MG63 (cell line): ENCODE results near the gene CFAP73. TPM values are rescaled to one million over a fixed set of nuclear protein-coding genes. Genes with fewer than 3 reads are reported as not detected.
"Not testable (repeated sequence)": the region's sequence is repeated elsewhere in the genome, so short reads cannot be mapped to it uniquely, and the experiment has no call there.

Experiments used
- DNase-seq: peaks from one replicate; pipeline ENCODE4 v3.0.0-alpha.2; 2020
- H3K27me3 ChIP-seq: fragments of 250-450 bp; sonication (Bioruptor Pico); 2 replicates; pipeline ENCODE4 v1.5.1; 2020; ENCODE audit warnings: mild to moderate bottlenecking, moderate library complexity
- H3K36me3 ChIP-seq: fragments of 250-450 bp; sonication (Bioruptor Pico); 2 replicates; pipeline ENCODE4 v1.5.1; 2020; ENCODE audit warnings: mild to moderate bottlenecking, moderate library complexity
- H3K4me3 ChIP-seq: fragments of 250-450 bp; sonication (Bioruptor Pico); 2 replicates; pipeline ENCODE4 v1.5.1; 2020; ENCODE audit warnings: mild to moderate bottlenecking, moderate library complexity
- H3K9me3 ChIP-seq: fragments of 250-450 bp; sonication (Bioruptor Pico); 2 replicates; pipeline ENCODE4 v1.5.1; 2020; ENCODE audit warnings: mild to moderate bottlenecking, moderate library complexity
- total RNA-seq: library from RNA; depleted of rRNA; stranded (reverse); fragments of >200 nt; shearing (Covaris generic); gene quantifications from 2 replicates; pipeline ENCODE4 v1.2.3, GENCODE V29; 2014; ENCODE audit warnings: low replicate concordance

The CFAP73 gene
- total RNA-seq, 1 experiment from 2014 or later, result not detected

- H3K4me3 ChIP-seq, result no peak overlapping the region
- no peaks in the 10 kb centered on the region for H3K36me3 ChIP-seq
- no peaks in the 10 kb centered on the region for H3K27me3 ChIP-seq
- H3K9me3 ChIP-seq, result no peaks in the 10 kb centered on the region
- no peak for DNase-seq
Measured at GRCh38 chr12:113115455-113116126, 33.9 kb upstream of the CFAP73 start.

GRCh38 chr12:113116875-113117274 lies 32.6 kb upstream of the CFAP73 start:
- DNase-seq, result peak; percentile 29
- H3K36me3 ChIP-seq, result no peaks in the 10 kb centered on the region
- no peaks in the 10 kb centered on the region for H3K27me3 ChIP-seq

GRCh38 chr12:113117684-113118083 lies 31.8 kb upstream of the CFAP73 start:
- H3K36me3 ChIP-seq, H3K4me3 ChIP-seq, H3K9me3 ChIP-seq, H3K27me3 ChIP-seq: not testable (repeated sequence)
- peak; percentile 45 for DNase-seq

More at GRCh38 chr12:113116875-113117274, 32.6 kb upstream of the CFAP73 start:
- no peak overlapping the region for H3K4me3 ChIP-seq
- no peaks in the 10 kb centered on the region for H3K9me3 ChIP-seq

GRCh38 chr12:113118142-113118541 lies 31.4 kb upstream of the CFAP73 start:
- H3K36me3 ChIP-seq, result no peaks in the 10 kb centered on the region
- H3K4me3 ChIP-seq, result no peak overlapping the region
- peaks cover 2% of the 10 kb centered on the region; the same call in 1 of the 2 replicates for H3K9me3 ChIP-seq
- DNase-seq, result no peak
- H3K27me3 ChIP-seq, result no peaks in the 10 kb centered on the region

GRCh38 chr12:113119980-113120669 lies 29.4 kb upstream of the CFAP73 start:
- DNase-seq, result no peak

GRCh38 chr12:113120670-113121370 lies 28.7 kb upstream of the CFAP73 start:
- no peaks in the 10 kb centered on the region for H3K27me3 ChIP-seq
- no peaks in the 10 kb centered on the region for H3K36me3 ChIP-seq
- H3K4me3 ChIP-seq, result no peak overlapping the region
- DNase-seq, result no peak
- peaks cover 2% of the 10 kb centered on the region; the same call in 1 of the 2 replicates for H3K9me3 ChIP-seq

More at GRCh38 chr12:113119980-113120669, 29.4 kb upstream of the CFAP73 start:
- no peak overlapping the region for H3K4me3 ChIP-seq
- peaks cover 2% of the 10 kb centered on the region; the same call in 1 of the 2 replicates for H3K9me3 ChIP-seq
- no peaks in the 10 kb centered on the region for H3K27me3 ChIP-seq
- H3K36me3 ChIP-seq, result no peaks in the 10 kb centered on the region

- Histone ChIP-seq H3K9me3 (peaks cover 2% of the 10 kb centered on the region; the same call in 1 of the 2 replicates), H3K4me3 (no peak overlapping the region), H3K36me3 (no peaks in the 10 kb centered on the region), H3K27me3 (no peaks in the 10 kb centered on the region; the same call in 1 of the 2 replicates)
- no peak for DNase-seq
Measured at GRCh38 chr12:113127791-113128199, 21.7 kb upstream of the CFAP73 start.

- Histone ChIP-seq H3K9me3 (no peaks in the 10 kb centered on the region), H3K27me3 (no peaks in the 10 kb centered on the region; the same call in 1 of the 2 replicates), H3K4me3 (no peak overlapping the region), H3K36me3 (no peaks in the 10 kb centered on the region)
- DNase-seq, result no peak
Measured at GRCh38 chr12:113128802-113129663, 20.5 kb upstream of the CFAP73 start.

- H3K36me3 ChIP-seq, result no peaks in the 10 kb centered on the region
- no peak overlapping the region for H3K4me3 ChIP-seq
- no peak for DNase-seq
- H3K27me3 ChIP-seq, result no peaks in the 10 kb centered on the region; the same call in 1 of the 2 replicates
- H3K9me3 ChIP-seq, result no peaks in the 10 kb centered on the region
Measured at GRCh38 chr12:113129664-113130456, 19.7 kb upstream of the CFAP73 start.

GRCh38 chr12:113130457-113131135 lies 18.9 kb upstream of the CFAP73 start:
- Histone ChIP-seq H3K4me3 (no peak overlapping the region), H3K27me3 (no peaks in the 10 kb centered on the region; the same call in 1 of the 2 replicates), H3K36me3 (no peaks in the 10 kb centered on the region), H3K9me3 (no peaks in the 10 kb centered on the region)
- peak; percentile 36 for DNase-seq

GRCh38 chr12:113131556-113131955 lies 18.0 kb upstream of the CFAP73 start:
- Histone ChIP-seq H3K36me3 (no peaks in the 10 kb centered on the region), H3K27me3 (no peaks in the 10 kb centered on the region; the same call in 1 of the 2 replicates), H3K4me3 (no peak overlapping the region), H3K9me3 (no peaks in the 10 kb centered on the region)
- DNase-seq, result no peak

GRCh38 chr12:113133036-113133435 lies 16.5 kb upstream of the CFAP73 start:
- Histone ChIP-seq H3K27me3 (no peaks in the 10 kb centered on the region; the same call in 1 of the 2 replicates), H3K36me3 (no peaks in the 10 kb centered on the region), H3K9me3 (no peaks in the 10 kb centered on the region), H3K4me3 (no peak overlapping the region)
- no peak for DNase-seq

GRCh38 chr12:113133666-113134065 lies 15.9 kb upstream of the CFAP73 start:
- Histone ChIP-seq H3K4me3 (no peak overlapping the region), H3K27me3 (no peaks in the 10 kb centered on the region)

GRCh38 chr12:113134071-113134470 lies 15.5 kb upstream of the CFAP73 start:
- Histone ChIP-seq H3K27me3 (no peaks in the 10 kb centered on the region), H3K4me3 (no peak overlapping the region), H3K9me3 (no peaks in the 10 kb centered on the region), H3K36me3 (no peaks in the 10 kb centered on the region)
- no peak for DNase-seq

More at GRCh38 chr12:113133666-113134065, 15.9 kb upstream of the CFAP73 start:
- Histone ChIP-seq H3K9me3 (no peaks in the 10 kb centered on the region), H3K36me3 (no peaks in the 10 kb centered on the region)
- DNase-seq, result no peak

- Histone ChIP-seq H3K9me3 (no peaks in the 10 kb centered on the region), H3K27me3 (no peaks in the 10 kb centered on the region), H3K36me3 (no peaks in the 10 kb centered on the region), H3K4me3 (no peak overlapping the region)
- no peak for DNase-seq
Measured at GRCh38 chr12:113134521-113134951, 15.0 kb upstream of the CFAP73 start.
